SH-SY5Y (cell line): ENCODE measurements around the gene ARHGAP1.

Experiments used
- GATA2 ChIP-seq: IDR thresholded peaks from 2 replicates; pipeline ENCODE4 v1.6.1; 2011; ENCODE audit warnings: mild to moderate bottlenecking, low read depth, low read length
- GATA3 ChIP-seq: IDR thresholded peaks from 2 replicates; pipeline ENCODE4 v1.6.1; 2011; ENCODE audit warnings: low read depth, mild to moderate bottlenecking, low read length, moderate library complexity

DNA sequence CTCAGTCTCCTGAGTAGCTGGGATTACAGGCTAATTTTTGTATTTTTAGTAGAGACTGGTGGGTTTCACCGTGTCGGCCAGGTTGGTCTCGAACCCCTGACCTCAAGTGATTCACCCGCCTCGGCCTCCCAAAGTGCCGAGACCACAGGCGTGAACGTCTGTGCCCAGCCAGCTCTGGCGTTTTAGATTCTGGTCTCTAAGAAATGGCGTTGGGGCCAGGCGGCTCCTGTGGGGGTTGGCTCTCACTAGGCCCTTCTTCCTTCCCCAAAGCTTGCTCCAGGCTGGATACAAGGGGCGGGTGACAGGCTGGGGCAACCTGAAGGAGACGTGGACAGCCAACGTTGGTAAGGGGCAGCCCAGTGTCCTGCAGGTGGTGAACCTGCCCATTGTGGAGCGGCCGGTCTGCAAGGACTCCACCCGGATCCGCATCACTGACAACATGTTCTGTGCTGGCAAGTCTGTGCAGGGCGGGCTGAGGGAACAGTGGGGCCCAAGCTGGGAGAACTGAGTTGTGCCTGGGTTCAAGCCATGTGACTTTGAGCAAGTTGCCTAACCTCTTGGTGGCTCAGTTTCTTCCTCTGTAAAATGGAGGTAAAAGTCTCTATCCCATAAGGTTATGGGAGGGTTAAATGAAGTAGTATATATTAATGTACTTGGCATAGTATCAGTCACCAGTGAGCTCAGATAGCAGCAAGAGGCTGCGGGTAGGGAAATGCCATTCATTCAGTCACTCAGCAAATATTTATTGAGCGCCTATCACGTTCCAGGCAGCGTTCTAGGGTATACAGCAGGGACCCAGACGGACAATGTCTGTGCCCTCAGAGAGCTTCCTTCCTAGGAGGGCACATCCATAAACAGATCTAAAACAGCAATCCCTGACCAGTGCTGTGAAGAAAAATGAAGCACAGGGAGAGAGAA is 28.9 kb upstream of the ARHGAP1 start:
- TF ChIP-seq GATA2: no peak
- no peak for TF ChIP-seq GATA3
